NCI-H146 treated with DMSO at 0.1 percent for 48 hours (cell line): Measurements from ENCODE around the gene INPP4A.

ENCODE experiments used
- DNase-seq: peaks from one replicate; lab custom pipeline; 2025; ENCODE audit not compliant: unreplicated experiment; lab: John Stamatoyannopoulos, UW

Gene INPP4A

GRCh38 chr2:98489971-98490962 lies 45.6 kb downstream of the INPP4A start:
- DNase-seq, result no peak

DNA sequence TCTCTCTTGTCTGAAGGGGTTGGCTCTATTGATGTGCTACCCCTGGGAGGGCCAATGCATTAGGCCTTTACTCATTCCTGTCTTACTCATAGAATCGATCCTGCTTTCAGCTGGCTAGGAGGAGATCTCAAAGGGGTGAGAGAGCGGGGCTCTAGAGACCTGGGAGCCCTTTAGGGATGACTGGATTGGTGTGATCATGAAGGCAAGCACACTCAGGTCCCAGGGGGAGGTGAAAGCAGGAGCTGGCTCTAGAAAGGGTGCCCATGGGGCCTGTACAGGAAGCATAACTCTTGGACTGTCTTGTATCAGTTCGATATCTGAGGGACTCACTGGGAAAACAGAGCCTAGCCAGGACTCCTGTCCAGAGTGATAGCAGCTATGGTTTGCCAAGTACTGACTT lies 47.8 kb downstream of the INPP4A start:
- DNase-seq, result no peak

DNA sequence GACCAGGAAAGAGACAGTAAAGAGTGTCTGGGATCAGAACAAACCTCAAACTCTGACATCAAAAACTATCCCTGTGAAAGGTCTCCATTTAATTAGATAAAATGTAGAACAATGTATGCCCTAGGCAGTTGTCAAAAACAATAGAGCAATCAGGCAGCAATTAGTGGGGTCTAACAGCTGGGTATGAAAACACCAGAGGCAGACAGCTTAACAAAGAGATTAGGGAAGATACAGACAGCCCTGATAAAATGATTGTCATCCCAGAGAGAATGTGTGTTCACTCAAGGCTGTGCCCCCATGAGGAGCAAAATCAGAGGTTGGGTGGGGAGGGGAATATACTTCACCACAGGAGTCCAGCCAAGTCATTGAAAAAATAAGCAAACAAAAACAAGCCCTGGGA lies 50.0 kb downstream of the INPP4A start:
- no peak for DNase-seq

GRCh38 chr2:98496750-98497493 lies 52.3 kb downstream of the INPP4A start:
- DNase-seq, result no peak

DNA sequence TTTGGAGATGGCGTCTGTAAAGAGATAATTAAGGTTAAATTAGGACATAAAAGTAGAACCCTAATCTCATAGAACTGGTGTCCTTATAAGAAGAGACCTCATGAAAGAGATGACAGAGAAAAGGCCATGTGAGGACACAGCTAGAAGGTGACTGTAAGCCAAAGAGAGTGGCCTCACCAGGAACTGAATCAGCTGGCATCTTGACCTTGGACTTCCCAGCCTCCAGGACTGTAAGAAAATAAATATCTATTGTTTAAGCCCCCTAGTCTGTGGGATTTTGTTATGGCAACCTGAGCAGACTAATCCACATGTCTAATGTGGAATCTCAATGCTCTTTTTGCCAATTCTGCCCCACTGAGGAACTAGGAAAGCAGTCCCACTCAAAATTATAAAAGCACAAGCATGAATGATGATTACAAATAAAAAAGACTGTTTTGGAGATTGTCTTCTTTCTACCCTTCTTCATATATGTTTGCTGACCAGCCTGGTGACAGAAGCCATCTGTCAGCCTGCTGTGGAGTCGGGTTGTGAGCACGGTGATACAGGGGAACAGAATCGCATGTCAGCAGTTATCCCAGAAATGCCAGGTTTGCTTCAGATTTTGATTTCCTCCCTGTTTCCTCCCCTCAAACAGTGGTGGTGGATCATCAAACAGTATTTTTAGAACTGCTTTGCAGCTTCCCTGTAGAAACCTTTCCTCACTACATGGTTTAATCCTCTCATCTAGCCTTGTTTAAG lies 54.2 kb downstream of the INPP4A start:
- no peak for DNase-seq

- no peak for DNase-seq
Observed at GRCh38 chr2:98500561-98500960, 55.9 kb downstream of the INPP4A start.

DNA sequence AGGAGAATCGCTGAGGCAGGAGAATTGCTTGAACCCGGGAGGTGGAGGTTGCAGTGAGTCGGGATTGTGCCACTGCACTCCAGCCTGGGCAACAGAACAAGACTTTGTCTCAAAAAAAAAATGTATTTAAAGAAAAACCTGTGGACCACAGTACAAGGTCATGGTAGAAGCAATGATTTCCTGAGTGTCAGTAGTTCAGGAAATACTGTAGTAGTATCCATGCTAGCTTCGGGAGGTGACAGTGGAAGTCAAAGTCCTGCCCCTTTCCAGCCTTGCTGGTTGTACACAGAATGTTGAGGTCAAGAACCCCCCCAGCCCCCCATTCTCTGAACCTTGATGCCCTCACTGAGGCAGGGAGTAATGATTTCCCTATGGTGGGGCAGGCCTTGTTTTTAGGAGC lies 56.6 kb downstream of the INPP4A start:
- DNase-seq, result no peak

- DNase-seq, result no peak
Observed at GRCh38 chr2:98501876-98502275, 57.2 kb downstream of the INPP4A start.

DNA sequence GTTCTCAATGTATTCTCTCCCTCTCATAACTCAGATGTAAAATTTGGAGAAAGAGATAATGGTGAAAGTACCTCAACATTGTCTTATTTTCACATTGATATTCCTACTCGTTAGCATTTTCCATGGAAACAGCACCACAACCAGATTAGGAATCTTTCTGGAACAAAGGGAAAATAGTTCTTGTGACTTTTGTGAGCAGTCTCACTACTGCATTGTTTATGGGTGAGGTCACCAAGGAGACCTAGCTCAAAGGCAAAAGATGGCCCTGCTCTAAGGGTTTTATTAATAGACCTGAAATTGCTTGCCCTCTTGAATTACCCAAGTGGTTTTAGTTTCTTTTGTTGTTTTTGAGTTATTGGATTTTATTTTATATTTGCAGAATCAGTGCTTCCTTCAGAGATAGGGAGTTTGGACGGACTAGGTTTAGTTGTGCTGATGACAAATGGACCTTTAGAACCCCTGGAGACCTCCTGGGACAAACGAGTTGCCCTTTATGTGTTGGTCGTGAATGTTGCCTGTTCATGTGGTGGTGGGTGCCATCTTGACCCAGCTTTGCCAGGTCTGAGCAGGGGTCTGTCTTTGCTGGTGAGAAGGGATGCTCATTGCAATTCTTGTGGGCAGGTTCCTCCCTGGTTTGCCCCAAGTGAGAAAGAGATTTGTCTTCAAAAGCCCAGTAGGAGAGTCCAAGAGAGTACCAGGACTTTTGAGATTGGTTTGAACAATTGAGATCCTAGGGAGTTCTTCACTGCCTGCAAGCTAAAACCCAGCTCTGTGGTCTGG lies 58.1 kb downstream of the INPP4A start:
- DNase-seq, result no peak

GRCh38 chr2:98503481-98504105 lies 58.9 kb downstream of the INPP4A start:
- no peak for DNase-seq

DNA sequence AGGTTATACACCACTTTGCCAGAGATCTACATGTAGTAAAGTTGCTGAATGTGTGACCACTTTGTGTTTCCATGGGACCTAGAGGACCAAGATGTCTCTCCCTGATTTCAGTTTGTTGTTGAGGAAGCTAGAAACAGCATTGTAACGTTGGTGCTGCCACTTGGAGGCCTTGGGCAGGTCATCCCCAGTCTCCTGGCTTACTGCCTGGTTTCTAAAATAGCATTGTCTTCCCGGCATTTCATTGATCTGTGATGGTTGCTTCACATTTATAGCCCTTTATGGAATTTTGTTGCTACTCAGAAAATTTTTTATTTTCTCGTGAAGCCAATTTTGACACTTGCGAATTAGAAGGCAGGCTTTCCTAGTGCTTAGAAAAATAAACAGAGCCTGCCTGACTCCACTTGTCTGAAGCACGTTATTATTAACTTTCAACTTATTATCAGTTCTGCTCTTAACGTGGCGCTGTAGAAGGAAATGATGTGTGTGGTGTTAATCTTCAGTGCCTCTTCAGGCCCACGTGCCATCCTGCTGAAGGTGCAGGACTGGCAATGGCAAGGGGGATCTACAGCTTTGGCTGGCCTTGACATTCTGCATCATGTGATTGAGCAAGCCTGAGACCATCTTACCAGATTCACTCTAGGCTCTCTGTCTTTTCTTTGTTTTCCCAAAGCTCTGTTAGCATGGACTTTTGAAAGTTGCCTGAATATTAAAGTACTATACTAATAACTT lies 59.9 kb downstream of the INPP4A start:
- no peak for DNase-seq

DNA sequence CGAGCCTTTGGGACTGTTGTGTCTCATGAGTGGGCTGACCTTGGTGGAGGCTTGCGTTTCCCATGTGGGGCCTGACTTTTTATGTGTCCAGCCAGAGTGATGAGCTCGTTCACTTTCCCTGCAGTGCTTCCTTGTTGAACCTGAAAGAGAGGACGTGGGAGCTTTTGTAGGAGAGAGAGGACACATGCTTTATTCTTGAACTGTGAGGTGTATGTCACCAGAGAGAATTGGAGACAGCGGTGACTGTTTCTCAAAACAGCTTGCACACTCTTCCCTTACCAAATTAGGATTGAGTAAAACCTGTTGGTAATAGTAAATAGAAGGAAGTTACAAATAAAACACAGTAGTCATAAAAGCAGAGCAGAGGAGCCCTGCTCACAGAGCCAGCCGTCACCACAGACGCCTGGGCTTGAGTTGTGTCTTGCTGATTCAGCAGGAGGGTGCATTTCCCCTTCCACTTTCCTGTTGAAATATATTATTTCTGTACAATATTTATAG lies 60.7 kb downstream of the INPP4A start:
- no peak for DNase-seq

- no peak for DNase-seq
Observed at GRCh38 chr2:98505971-98506664, 61.5 kb downstream of the INPP4A start.

- DNase-seq, result no peak
Observed at GRCh38 chr2:98506881-98507280, 62.2 kb downstream of the INPP4A start.

DNA sequence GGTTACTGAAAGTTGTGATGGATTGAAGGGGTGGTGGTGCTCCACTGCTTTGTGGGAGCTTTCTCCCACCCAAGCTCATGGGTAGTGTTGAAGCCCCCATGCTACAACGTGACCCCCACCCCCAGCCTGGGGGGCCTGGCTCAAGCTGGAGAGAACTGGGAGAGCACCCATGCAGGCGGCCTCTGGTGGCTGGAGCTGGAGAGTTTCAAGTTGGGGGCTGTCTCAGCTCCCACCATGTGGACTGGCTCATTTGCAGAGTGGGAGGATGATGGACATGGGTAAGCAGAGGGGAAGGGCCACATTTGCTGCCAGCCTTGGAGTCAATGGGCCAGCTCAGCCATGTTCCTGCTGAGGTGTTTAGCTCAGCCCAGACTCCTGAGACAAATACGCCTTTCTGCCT lies 62.8 kb downstream of the INPP4A start:
- no peak for DNase-seq

DNA sequence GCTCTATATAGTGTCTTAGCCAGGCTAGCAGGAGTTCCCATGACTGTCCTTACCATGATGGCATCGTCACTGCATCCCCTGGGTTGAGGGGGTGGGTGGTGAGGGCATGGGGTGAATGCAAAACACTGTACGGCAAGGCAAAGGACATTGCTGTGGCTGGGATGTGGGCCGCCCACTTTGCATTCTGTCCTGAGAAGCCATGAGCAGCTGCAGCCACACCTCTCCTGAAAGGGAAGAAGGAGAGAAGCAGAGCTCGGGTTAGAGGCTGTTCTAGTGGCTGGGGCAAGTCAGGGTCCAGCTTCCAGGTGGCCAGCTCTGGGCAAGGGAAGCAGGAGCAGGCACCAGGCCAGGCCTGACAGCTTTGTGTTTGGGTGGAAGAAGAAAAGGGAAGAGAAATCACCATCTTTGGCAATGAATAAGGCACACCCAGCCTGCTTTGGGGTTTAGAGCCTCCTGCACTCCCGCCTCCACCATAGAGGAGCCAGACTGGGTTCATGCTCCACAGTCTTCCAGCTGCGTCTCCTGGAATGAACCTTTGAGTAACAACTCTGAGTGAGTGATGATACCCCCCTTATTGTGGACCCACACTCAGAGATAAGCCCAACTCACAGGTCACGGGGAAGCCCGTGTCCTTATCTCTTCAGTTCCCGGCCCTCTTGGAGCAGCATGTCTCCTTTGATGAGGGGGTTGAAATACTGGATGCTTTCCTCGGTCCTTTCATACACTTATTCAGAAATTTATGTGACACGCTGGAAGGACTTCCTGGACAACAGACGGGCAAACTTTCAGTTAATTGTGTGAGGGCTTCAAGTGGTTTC lies 63.4 kb downstream of the INPP4A start:
- no peak for DNase-seq

DNA sequence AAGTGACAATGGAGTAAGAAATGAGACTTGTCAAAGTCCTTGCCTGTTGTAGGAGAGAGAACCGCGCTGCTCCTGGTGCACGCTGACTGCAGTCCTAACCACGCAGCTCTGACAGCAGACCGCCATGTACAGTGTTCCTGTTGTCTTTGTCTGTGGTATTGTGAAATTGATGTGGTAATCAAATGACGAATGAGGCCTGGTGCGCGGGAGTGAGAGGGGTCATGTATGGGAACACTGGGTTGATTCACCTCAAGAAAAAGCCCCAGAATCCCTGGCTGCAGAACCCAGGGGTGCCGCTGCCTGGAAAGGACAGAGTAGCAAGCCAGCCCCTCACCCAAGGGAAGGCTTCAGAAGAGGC lies 64.0 kb downstream of the INPP4A start:
- no peak for DNase-seq
